Measurements from ENCODE around the gene SOS1. TPM values are rescaled to one million over a fixed set of nuclear protein-coding genes. Genes with fewer than 3 reads are reported as not detected.

SOS1 gene
- total RNA-seq, 1 donor from 2014 or later = 8.2 TPM

DNA sequence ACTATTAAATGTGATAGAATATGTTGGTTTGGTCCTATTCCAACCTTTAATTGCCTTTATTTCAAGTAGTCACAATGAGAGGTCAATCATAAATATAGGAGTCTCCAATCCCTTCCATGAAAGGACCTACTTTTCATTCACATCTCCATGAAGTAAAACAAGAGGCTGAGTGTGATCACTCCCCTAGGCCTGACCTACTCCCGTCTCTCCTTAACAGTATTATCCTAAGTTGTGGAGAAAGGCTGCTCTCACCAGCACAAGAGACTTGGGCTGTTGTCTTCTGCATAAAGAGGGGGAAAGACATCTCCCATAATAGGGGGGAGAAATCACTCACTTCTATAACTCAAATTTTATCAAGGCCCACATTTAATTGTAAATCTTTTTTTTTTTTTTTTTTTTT is 105.4 kb downstream of the SOS1 start:
- FAIRE-seq (no peak), DNase-seq (ENCODE audit: low read depth) (no peak)
- Histone ChIP-seq H3K4me3 (ENCODE audit: low read depth, low read length) (no peak overlapping the region), H3K27me3 (ENCODE audit: control insufficient read depth, insufficient read depth, low read length) (no peaks in the 10 kb centered on the region), H3K36me3 (ENCODE audit: control insufficient read depth, insufficient read depth, low read length) (no peaks in the 10 kb centered on the region)
- TF ChIP-seq, protein P1, sequence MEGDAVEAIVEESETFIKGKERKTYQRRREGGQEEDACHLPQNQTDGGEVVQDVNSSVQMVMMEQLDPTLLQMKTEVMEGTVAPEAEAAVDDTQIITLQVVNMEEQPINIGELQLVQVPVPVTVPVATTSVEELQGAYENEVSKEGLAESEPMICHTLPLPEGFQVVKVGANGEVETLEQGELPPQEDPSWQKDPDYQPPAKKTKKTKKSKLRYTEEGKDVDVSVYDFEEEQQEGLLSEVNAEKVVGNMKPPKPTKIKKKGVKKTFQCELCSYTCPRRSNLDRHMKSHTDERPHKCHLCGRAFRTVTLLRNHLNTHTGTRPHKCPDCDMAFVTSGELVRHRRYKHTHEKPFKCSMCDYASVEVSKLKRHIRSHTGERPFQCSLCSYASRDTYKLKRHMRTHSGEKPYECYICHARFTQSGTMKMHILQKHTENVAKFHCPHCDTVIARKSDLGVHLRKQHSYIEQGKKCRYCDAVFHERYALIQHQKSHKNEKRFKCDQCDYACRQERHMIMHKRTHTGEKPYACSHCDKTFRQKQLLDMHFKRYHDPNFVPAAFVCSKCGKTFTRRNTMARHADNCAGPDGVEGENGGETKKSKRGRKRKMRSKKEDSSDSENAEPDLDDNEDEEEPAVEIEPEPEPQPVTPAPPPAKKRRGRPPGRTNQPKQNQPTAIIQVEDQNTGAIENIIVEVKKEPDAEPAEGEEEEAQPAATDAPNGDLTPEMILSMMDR (IDR thresholded peaks at IDR 0.05; ENCODE audit: insufficient read depth, low read length, severe bottlenecking) = no peak

DNA sequence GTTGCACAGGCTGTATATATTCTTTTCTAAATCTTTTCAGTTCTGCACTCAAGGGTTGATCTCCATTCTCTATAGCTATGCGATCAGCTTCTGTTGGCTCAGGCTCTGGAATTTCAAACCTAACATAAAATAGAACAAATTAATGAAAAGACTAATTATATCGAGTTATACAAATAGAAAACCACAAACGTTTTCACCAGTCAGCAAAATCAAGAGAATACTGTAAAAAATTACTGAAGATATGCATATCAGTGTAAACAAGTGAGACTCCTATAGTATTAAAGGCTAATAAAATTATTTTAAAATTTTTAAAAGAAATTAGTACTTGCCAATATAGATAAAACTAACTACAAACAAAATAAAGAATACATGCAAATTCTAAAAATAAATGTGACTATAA is 107.0 kb downstream of the SOS1 start:
- TF ChIP-seq, protein P1 (IDR thresholded peaks at IDR 0.05; ENCODE audit: insufficient read depth, low read length, severe bottlenecking) = no peak
- FAIRE-seq = no peak
- Histone ChIP-seq H3K27me3 (ENCODE audit: control insufficient read depth, insufficient read depth, low read length) (no peaks in the 10 kb centered on the region), H3K36me3 (ENCODE audit: control insufficient read depth, insufficient read depth, low read length) (no peaks in the 10 kb centered on the region), H3K4me3 (ENCODE audit: low read depth, low read length) (no peak overlapping the region)
- no peak for DNase-seq (ENCODE audit: low read depth)

- no peak for FAIRE-seq
- peaks cover 4% of the 10 kb centered on the region for H3K36me3 ChIP-seq (ENCODE audit: control insufficient read depth, insufficient read depth, low read length)
These were observed 112.2 kb downstream of the SOS1 start for GRCh38 chr2:39008665-39009064.

DNA sequence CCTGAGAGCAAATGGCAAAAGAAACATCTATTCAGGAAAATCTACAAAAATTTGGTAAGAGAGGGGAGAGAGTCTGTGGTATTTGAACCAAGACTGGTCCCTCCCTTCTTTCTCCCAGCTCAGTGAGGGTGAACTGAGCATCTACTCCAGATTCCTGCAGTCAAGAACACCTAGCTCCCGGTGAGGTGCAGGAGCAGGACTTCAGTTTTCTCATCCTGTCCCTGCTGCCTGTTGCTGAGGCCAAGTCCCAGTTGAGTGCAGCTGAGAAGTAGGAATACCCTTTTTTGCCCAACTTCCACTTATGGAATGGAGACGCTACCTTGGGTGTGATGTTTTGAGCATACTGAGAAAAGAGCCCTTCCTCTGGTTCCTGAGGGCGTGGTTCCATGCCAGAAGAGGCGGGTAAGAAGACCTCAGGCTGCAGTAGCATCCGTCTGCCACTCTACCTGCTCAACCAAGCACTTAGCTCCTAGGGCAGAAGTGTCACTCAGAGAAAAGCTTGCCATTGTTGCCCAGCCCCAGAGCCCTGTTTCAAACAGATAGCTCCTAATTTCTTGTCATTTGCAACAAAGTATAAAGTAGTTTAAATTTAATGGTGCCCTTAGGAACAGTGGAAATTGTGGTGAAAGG is 112.9 kb downstream of the SOS1 start:
- H3K4me3 ChIP-seq (ENCODE audit: low read depth, low read length) = no peak overlapping the region
- no peak for FAIRE-seq
- peaks cover 4% of the 10 kb centered on the region for H3K36me3 ChIP-seq (ENCODE audit: control insufficient read depth, insufficient read depth, low read length)
- DNase-seq (ENCODE audit: low read depth) = no peak
- TF ChIP-seq, protein P1 (IDR thresholded peaks at IDR 0.05; ENCODE audit: insufficient read depth, low read length, severe bottlenecking) = no peak
- no peaks in the 10 kb centered on the region for H3K27me3 ChIP-seq (ENCODE audit: control insufficient read depth, insufficient read depth, low read length)

More at GRCh38 chr2:39008665-39009064, 112.2 kb downstream of the SOS1 start:
- no peaks in the 10 kb centered on the region for H3K27me3 ChIP-seq (ENCODE audit: control insufficient read depth, insufficient read depth, low read length)
- TF ChIP-seq, protein P1 (IDR thresholded peaks at IDR 0.05; ENCODE audit: insufficient read depth, low read length, severe bottlenecking) = no peak
- H3K4me3 ChIP-seq (ENCODE audit: low read depth, low read length) = no peak overlapping the region
- no peak for DNase-seq (ENCODE audit: low read depth)

DNA sequence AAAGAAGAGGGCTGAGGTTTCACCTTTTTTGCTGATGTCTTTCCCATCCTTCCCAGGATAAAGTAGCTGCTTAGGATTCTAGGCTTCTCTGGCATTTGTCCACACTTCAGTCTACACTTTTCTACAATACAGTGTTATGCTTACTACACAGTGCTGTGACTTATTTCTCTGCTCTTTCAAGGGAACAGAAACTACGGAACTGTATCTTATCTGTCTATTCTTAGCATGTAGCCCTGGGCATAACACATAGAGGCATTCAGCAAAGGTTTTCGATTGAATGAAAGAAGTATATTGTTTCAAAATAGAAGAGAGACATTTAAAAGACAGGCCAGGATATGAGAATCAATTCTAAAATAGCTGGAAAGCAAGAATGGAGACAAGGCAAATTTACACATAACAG is 120.3 kb downstream of the SOS1 start:
- TF ChIP-seq, protein P1 (IDR thresholded peaks at IDR 0.05; ENCODE audit: insufficient read depth, low read length, severe bottlenecking) = no peak
- DNase-seq (ENCODE audit: low read depth) (no peak), FAIRE-seq (no peak)
- no peak overlapping the region for H3K4me3 ChIP-seq (ENCODE audit: low read depth, low read length)
- peaks cover 1% of the 10 kb centered on the region for H3K36me3 ChIP-seq (ENCODE audit: control insufficient read depth, insufficient read depth, low read length)
- H3K27me3 ChIP-seq (ENCODE audit: control insufficient read depth, insufficient read depth, low read length) = no peaks in the 10 kb centered on the region

DNA sequence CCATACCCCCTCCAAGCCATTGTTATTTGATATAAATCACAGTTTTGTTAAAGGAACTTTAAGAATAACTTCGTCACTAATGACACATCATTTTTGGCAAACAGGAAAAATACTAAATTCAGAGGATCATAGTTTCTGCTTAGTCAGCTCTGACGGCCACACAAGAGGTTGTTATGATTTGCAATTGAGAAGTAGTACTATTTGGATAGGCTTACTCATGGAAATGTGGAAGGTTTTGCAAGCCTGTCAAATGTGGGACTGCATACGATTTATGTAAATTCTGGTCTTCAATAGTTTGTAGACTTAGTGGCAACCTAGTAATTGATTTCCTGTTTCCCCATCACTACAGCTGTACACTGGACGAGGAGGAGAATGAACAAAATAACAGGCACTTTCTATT is 123.1 kb downstream of the SOS1 start:
- TF ChIP-seq, protein P1 (IDR thresholded peaks at IDR 0.05; ENCODE audit: insufficient read depth, low read length, severe bottlenecking) = no peak
- no peak overlapping the region for H3K4me3 ChIP-seq (ENCODE audit: low read depth, low read length)
- FAIRE-seq = no peak
- peak; percentile 94 for DNase-seq (ENCODE audit: low read depth)
- no peaks in the 10 kb centered on the region for H3K27me3 ChIP-seq (ENCODE audit: control insufficient read depth, insufficient read depth, low read length)
- peaks cover 4% of the 10 kb centered on the region for H3K36me3 ChIP-seq (ENCODE audit: control insufficient read depth, insufficient read depth, low read length)
